SIG-M5 treated with dmso at 0.1 percent for 504 hours (cell line): ENCODE results near the gene MGAT5.

Source experiments
- DNase-seq: peaks from one replicate; lab custom pipeline; 2025; ENCODE audit not compliant: unreplicated experiment; lab: John Stamatoyannopoulos, UW

The MGAT5 gene

DNA sequence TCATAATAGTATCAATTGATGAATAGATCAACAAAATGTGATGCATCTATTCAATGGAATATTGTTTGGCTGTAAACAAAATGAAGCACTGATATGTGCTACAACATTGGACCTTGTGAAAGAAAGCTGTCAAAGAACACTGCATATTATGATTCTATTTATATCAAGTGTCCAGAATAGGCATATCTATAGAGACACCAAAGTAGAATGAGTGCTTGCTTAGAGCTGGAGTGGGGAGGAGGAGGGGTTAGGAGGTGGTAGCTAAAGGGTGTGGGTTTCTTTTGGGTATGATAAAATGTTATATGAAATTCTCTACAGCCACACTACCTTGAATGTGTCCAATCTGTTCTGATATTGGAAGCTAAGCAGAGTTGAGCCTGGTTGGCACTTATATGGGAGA lies 23.0 kb upstream of the MGAT5 start:
- DNase-seq = no peak

DNA sequence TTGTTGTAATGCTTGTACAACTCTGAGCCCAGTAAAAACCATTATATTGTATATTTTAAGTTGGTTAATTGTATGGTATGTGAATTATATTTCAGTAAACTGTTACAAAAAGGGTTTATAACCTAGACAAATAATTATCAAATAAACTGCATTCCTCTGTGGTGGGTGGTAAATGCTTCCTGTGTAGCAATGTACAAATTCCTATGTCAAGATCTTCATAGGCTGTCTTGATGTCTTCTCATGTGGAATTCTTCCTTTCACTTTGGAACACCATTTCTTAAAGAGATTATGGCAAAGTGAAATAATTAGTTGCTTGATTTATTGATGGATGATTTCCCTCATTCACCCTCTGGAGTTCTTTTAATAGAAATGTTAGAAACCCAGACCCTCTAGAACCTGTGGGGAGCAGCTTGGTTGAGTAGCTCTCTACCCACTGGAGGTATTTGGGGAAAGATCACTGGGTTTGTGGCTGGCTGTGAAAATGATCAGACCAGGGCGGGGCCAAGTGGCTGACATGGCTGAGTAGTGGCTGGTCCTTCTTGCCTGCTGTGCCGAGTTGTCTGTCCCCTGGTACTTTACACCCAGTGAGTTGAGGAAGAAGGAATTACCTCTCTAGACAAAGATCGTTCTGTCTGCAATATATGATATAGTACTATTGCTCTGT lies 22.4 kb upstream of the MGAT5 start:
- DNase-seq = no peak

DNA sequence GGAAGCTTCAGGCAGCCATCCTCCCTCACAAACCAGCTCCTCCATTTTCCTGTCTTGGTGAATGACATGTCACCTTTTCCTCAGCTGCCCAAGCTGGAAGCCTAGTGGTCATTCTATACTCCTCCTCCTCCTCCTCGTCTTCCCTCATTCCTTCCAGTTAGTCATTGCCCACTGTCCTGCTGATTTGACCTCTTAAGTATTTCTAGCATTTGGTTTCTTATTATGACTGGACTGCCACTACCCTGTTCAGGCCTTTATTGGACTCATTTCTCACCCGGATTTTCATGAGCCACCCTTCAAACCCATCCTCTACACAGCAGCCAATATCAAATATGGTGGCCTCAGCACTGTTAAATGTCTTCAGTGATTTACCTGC lies 21.9 kb upstream of the MGAT5 start:
- DNase-seq = no peak

DNA sequence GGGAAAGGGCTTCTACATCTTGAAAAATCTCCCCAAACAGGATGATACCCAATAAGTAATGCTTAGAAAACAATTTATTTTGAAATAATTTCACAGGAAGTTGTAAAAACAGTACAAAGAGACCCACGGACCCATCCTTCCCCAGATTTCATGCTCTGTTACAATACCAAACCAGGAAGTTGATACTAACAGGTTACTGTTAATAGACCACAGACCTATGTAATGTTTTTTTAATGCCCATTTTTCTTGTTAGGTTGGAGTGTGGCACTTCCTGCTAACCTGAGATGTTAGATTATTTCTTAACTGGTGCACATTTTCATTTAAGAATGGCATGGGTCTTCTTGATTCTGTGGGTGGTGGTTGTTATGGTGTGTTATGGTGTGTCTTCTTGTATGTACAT lies 21.4 kb upstream of the MGAT5 start:
- DNase-seq = peak; percentile 18

DNA sequence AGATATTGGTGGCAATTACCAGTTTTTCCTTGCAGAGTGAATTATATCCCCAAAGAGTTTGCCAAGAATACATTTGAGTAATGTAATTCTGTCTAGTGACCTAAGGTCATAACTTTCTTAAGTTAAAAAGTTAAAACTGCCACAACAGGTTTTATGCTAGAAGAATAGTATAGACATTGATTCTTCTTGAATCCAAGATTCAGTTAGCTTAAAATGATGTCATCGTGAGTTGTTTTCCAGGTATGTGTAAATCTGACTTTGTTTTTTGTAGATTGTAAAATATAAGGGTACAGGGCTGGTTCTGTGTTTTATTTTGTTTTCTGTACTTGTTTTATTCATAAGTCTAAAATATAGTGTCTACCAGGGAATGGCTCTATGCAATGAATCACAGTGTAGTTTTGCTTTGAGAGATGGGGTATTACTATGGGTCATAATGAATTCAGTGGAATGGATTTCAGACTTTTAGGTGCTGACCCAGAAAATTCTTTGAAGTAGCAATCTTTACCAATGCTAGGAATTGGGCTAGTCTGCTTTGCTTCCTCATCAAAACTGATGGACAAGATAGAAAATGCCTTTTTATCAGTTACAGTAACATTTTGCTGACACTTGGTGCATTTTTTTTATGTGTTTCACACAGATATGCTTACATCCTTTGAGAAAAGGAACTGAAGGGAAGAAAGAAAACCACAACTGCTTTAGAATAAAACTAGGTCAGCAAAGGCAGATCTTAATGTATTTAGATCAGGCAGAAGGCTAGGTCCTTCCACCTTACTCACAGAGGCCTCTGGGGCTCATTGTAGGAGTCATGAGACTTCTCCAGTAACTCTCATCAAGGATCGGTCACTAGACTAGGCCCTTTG lies 20.8 kb upstream of the MGAT5 start:
- peak; percentile 21 for DNase-seq

DNA sequence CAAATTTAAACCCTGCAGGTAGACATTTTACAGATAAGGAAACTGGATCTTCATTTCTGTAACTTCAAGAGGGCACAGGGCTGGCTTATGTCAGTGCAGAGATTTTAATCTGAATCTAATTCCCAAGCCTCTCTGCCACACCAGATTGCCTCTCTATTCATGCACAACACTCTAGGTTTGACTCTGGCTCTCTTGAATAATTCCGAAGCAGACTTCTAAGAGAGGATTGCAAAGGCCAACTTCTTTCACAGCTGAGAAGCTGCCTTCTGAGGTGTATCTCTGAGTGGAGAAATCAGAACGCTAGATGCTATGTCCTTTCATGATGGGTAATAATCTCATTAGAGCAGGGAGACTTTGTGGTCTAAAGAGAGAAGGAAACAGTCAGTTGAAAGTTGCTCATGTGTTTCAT lies 20.1 kb upstream of the MGAT5 start:
- no peak for DNase-seq

DNA sequence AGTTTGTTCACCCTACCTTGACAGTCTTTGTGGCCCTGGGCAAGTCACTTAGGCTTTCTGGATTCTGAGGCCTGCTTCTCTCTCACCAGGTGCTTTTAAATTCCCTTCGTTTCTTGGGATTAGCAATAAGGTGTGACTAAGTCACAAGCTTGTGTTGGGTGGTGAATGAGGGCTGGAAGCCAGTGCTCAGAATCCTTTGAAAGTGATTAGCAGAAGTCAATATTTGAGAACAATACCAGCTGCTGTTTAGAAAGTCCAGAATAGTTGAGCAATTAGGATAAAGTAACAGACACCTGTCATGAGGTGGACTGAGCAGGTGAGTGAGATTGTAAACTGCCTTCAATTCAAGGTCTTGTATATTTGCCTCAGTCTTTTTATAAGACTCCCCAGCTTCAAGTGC lies 19.3 kb upstream of the MGAT5 start:
- no peak for DNase-seq

DNA sequence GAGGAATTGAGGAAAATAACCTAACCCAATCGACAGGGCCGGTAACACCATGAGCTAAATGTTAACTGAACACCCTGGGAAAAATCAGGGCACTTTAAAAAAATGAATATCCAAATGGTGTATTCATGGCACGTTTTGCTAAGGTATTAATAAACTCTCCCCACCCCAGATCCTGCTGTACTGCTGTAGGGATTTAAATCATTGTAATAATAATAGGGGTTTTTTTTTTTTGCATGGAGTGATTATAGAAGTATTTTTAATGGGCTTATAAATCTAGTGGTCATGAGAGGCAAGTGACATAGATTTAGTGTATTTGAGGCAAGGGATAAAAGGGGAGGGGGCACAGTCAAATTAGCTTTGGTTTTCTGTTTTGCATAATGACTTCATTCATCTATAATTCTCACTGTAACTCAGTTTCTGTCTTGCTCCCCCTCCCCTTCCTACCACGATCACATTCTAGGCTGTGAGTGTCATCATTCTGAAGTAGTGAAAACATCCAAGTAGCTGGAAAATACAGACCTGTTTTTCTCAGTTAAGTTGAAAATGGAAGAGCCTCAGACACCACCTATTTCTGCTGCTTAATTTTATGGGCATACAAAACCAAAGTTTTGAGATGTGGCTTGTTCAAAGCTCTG lies 18.2 kb upstream of the MGAT5 start:
- no peak for DNase-seq

DNA sequence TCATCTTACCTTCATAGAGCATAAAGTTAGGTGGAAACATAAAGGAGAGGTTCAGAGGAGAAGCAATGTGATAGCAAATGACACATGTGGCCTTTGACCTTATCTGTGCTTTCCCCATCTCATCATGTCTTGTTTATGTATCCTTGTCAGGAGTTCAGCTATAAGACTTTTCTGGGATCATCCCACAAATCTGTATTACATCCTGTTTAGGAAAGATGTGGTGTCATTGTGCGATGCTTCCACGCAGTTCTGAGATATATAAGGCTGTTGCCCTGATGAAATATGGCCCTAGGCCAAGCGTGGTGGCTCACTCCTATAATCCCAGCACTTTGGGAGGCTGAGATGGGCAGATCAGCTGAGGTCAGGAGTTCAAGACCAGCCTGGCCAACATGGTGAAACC lies 15.5 kb upstream of the MGAT5 start:
- DNase-seq = no peak

DNA sequence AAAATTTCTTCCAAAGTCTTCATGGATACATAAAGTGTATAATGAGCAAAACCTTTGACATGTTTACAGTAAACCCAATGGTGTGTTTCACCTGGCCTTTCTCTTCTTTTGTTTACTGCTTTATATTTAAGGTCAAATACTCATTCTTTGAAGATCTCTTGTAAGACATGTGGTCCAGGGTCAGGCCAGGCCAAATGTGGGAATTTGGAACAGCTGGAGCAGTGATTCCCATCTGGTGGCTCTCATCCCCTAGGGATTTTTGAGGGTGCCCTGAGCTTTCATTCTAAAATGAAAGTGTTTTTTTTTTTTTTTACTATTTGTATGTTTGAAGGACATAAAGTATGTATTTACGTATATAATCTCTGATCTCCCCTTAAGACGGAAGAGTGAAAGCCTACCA lies 13.8 kb upstream of the MGAT5 start:
- no peak for DNase-seq

DNA sequence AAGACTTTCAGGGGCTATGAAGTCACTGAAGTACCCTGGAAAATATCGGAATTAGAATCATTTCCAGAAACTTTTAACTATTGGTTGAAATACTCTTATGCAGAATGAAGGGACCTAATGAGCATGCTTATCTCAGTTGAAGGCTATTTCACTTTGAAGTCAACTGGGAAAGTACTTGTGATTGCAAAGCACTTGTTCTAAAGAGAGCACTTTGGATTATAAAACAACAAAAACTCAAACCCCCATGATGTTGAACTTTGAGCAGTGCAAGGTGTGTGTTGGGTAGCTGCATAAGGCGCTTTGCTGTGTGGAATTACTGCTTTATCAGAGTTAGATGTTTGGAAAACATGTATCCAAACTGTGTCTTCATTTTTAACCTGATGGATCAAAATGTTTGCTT lies 12.0 kb upstream of the MGAT5 start:
- no peak for DNase-seq

DNA sequence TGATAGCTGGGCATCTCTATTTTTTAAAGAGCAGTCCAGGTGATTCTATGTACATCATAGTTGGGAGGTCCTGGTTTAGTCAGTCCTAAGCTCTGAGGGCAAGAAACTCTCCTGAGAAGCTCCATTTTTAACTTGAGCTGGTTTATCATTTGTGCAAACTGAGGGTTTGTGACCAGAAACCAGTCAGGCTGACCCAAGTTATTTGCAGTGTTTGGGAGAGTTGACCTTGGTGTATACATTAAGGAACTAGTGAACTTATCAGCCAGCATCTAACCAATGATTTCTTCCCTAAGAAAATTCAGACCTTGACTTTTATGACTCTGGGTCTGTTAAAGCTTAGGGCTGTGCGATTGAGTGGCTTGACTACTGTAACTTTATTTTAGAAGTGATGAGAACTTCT lies 10.6 kb upstream of the MGAT5 start:
- no peak for DNase-seq

DNA sequence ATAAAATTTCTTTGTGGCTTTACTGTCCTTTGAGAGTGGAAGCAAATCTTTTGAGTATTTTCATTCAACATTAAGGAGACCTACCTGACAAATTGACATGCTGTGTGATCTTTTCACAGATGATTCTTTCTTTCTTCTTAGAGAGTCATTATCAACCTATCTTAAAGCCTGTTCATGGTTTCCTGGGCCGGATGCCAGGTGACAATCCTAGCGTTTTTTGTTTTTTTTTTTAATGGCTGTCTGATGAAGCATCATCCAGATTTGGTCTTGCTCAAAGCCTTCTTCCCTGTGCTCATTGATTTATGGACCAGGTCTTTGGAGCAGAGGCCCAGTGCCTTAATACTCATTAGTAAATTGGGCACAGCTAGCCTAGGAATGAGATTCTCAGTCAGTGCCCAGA lies 9.8 kb upstream of the MGAT5 start:
- no peak for DNase-seq

DNA sequence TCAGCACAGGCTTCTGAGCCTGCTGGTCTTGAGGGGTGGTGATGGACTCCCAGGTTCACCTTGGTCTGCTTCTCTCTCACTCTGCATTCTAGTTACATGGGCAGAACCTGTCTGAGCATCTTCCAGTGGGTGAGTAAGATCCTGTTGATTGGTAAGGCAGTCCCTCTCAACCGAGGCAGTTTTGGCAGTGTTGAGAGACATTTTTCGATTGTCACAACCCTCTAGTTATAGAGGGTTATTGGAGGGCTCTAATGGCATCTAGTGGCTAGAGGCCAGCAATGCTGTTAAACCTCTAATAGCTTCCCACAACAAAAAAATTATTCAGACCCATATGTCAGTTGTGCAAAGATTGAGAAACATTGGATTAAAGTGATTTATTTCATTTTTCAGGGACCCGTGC lies 9.3 kb upstream of the MGAT5 start:
- no peak for DNase-seq

DNA sequence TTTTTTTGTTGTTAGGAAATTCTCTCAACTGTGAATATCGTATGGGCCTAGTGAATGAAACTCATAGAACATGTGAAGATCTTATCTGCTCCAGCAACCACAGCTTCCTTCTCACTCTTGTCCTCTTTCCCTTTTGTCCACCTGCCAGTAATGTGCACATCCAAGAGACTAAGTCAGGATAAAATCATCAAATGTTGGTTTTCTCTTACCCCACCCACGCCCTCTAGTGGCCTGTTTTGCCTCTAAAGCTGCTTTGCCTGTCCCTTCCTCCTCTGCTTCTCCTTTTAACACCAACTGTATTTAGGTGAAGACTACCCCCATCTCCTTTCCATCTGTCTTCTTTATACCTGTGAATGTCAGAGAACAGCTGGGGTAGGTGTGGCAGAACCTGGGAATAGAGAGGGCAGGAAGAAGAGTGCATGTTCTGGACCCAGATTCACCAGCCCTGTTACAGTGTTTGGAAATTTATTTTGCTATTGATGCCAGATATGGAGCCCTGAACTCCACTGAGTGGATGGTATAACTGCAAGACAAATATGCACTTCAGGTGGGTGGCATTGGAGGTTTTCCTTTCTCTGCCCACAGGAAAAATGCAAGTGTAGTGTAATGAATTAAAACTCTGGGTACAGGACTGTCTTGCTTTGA lies 8.4 kb upstream of the MGAT5 start:
- peak; percentile 55 for DNase-seq

DNA sequence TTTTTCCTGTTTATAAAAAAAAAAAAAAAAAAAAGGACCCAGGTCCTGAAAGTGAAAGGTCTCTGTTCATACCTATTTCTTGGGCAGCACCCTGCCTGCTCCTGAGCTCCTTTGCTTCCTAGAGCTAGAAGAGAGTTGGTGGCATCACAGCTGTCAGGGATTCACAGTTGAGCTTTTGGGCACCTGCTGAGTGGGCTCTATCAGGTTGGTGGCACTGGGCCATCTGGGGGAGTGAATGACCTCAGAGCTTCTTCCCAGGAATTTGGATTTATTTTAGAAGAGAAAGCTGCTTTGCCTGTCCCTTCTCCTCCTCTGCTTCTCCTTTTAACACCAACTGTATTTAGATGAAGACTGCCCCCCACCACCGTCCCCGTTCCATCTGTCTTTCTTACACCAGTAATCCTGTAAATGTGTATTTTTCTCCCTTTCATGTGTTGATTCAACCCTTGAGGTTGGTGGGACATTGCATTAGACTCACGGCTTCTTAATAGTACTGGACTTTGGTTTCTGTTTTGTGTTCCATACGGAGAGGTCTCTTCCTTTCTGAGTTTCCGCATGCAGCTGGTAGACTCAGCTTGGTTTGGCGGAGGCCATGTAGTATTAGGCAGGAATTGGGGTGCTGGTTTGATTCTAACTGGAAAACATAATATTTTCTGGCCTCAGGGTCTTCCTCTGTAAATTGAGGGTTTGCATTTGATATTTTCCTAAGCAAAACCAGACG lies 7.6 kb upstream of the MGAT5 start:
- no peak for DNase-seq

DNA sequence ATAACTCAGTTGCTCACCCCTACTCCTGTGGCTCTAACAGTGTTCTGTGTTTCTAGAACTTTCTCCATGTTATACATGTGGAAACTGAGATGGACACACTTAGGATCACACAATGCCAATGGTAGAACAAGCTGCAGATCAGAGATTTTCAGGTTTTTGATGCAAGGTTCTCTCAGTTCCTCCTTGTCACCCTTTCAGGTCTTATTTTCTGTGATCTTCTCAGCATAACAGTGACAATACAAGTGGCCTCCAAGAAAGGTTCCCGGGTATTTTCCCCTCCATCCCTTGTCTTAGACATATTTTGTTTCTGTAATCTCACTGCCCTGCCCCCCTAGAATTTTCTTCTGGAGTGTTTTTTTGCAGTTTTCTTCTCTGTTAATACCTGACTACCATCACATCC lies 6.2 kb upstream of the MGAT5 start:
- DNase-seq = no peak

DNA sequence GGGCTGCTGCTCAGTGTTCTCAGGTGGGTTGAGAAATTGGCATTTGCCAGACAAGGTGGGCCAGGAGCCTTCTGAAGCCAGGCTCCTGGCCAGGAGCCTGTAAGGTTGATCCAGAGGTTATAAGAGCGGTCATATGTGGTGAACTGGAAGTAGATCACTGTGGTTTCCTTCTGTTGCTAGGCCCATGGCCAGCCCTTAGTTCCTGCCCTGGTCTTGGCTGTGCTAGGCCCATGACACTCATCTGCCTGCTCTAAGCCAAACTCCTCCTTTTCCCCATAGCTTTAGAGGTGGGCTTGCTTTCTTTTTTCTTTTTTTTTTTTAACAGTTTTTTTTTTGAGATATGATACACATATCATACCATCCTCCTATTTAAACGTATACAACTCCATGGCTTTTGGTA lies 5.0 kb upstream of the MGAT5 start:
- no peak for DNase-seq

DNA sequence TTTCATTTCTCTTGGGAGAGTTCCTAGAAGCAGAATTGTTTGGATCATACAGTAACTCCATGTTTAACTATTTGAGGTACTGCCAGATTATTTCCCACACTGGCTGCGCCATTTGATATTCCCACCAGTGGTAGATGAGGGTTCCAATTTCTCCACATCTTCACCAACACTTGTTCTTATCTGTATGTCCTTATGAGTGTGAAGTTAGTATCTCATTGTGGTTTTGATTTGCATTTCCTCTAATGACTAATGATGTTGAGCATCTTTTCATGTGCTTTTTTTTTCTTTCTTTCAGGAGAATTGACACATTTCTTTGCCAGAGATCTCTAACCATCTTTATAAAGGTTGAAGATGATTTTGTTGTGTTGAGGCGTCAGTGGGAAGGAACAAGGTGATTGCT lies 4.1 kb upstream of the MGAT5 start:
- DNase-seq = no peak

DNA sequence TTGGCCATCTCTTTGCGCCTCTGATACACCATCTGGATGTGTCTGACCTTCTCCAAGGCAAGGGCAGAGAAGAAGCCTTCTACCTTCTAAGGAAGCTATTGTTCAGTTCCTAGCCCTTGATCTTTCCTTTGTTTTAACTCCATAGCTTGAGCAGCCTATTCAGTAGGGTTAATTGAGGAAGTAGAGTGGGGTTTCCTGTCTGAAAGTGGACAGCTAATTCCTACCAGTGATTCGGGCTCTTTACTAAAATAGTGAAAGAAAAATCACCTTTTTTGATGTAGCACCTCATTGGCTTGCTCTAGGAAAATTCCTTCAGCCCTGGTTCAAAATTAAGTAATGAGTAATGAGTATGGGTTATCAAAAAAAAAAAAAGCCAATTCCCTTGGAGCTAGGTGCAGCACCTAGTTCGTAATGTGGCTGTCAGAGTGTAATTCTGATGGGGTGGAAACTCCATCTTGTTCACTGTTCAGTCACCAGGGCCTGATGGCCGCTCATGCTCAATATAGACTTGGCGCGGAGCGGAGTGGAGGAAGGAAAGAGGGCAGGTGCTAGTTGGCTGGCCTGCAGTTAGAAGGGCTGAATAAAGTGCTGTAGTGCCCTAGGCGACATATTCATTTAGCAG lies 2.9 kb upstream of the MGAT5 start:
- DNase-seq = peak; percentile 20
